Activated T-cell treated with anti-CD3 and anti-CD28 coated beads for 1 hour (primary cell): ENCODE results near the gene LLGL2.

Source experiments
- DNase-seq: peaks from one replicate; pipeline ENCODE4 v3.0.0-alpha.2; 2020; ENCODE audit warnings: low read depth

The LLGL2 gene

GRCh38 chr17:75491680-75492079 is 33.8 kb upstream of the LLGL2 start:
- DNase-seq: no peak

DNA sequence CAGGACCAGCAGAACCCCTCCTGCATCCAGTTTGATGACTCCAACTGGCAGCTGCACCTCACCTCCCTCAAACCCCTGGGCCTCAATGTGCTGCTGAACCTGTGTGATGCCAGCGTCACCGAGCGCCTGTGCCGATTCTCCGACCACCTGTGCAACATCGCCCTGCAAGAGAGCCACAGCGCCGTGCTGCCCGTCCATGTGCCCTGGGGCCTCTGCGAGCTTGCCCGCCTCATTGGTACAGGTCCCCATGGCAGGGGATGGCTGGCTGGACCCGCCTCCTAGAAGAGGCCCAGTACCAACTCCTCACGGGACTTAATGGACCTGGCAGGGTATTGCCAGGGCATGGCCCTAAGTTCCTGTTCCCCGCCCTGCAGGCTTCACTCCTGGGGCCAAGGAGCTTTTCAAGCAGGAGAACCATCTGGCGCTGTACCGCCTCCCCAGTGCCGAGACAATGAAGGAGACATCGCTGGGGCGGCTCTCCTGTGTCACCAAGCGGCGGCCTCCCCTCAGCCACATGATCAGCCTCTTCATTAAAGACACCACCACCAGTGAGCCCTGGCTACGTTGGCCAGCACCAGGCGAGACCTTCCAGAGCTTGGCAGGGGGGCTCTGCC is 32.8 kb upstream of the LLGL2 start:
- DNase-seq: no peak

- no peak for DNase-seq
Measured at GRCh38 chr17:75493476-75494129, 31.9 kb upstream of the LLGL2 start.

GRCh38 chr17:75494326-75494877 is 31.1 kb upstream of the LLGL2 start:
- no peak for DNase-seq

DNA sequence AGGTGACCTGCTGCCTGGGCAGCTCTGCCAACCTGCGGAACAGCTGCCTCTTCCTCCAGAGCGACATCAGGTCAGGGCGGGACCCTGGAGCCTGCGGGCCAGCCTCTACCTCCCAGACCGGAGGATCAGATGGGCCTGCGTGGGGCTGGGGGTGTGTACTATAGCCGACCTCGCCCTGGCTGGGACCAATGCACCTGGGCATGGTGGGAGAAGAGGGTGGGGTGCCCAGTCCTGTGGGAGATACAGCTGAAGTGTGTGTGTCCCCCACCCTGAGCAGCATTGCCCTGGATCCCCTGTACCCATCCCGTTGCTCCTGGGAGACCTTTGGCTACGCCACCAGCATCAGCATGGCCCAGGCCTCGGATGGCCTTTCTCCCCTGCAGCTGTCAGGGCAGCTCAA is 29.5 kb upstream of the LLGL2 start:
- no peak for DNase-seq

- DNase-seq: no peak
Measured at GRCh38 chr17:75498039-75498725, 27.3 kb upstream of the LLGL2 start.

DNA sequence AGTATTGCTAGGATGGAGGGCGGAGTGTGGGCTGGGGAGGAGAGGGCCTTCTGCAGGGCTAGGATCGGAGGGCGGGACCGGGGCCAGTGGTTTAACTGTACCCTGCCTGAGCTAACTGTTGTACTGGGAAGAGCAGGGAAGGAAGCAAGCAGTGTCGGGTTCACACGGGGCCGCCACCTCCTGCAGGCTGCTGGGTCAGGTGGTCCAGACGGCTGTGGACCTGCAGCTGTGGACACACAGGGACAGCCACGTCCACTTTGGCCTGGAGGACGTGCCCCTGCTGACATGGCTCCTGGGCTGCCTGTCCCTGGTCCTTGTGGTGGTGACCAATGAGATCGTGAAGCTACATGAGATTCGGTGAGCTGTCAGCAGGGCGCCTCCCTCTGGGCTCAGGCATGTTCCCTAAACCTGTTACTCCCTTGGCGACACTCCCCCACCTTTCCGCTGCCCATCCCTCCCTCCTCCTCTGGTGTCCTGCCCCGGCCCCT is 26.7 kb upstream of the LLGL2 start:
- DNase-seq: no peak

- no peak for DNase-seq
Measured at GRCh38 chr17:75499313-75500022, 26.0 kb upstream of the LLGL2 start.

DNA sequence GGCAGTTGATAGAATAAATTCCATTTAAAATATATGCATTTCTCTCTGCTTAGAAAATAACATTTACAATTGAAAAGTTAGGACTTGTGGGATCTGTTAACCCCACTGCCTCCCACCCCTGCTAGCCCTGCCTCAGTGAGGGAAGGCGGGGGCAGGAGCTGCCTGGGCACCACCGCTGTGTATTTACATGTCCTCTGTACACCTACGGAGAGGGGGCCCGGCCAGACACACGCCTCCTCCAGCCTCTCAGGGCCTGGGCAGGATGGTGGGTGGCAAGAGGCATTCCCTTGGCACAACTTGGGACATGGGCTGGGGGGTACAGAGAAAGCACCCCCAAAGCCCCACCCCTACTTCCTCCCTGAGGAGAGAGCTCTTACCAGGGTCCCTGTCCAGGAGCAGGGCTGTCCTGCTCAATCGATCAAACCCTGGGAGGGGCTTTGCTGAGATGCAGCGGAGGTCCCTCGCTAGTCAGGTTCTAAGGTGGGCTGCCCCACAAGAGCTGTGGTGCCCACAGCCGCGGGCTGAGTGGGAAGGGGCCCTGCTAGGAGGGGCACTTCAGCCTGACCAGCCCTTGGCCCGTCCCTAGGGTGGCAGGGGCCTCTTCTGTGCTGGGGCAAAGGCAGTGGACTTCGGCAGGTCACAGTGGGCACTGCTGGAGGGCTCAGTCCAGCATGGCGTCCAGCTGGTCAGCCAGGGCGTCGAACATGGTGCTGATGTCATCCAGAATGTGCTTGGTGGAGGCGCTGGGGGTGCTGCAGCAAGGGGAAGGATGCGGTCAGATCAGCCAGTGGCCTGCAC is 24.9 kb upstream of the LLGL2 start:
- no peak for DNase-seq

DNA sequence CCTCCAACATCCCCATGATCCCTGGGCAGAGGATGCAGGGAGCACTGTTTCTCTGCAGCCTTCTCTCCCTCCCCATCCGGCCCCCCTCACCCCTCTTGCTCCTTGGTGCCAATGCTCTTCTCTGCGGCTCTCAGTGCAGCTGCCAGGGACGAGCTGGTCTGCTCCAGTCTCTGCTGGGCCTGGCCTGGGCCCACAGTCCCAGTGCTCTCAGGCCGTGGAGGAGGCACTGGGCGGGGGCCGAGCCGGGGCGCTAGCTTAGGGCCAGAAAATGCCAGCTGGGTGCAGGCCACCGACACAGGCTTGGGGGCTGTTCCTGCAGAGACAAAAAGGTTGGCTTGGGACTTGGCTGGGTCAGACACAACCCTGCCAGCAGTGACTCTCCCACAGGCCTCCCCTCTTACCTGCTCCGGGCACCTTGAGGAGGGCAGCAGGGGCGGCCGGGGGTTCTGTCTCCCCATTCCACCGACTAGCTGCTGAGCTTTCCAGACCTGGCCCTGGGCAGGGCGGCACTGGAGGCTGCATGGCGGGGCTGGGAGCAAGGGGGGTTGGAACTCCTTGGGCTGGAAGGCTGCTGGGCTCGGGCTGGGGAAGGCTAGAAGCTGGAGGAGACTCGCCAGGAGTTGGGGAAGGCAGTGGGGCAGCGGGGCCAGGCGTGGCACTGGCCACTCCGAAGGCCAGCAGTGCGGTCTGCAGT is 24.0 kb upstream of the LLGL2 start:
- DNase-seq: no peak

DNA sequence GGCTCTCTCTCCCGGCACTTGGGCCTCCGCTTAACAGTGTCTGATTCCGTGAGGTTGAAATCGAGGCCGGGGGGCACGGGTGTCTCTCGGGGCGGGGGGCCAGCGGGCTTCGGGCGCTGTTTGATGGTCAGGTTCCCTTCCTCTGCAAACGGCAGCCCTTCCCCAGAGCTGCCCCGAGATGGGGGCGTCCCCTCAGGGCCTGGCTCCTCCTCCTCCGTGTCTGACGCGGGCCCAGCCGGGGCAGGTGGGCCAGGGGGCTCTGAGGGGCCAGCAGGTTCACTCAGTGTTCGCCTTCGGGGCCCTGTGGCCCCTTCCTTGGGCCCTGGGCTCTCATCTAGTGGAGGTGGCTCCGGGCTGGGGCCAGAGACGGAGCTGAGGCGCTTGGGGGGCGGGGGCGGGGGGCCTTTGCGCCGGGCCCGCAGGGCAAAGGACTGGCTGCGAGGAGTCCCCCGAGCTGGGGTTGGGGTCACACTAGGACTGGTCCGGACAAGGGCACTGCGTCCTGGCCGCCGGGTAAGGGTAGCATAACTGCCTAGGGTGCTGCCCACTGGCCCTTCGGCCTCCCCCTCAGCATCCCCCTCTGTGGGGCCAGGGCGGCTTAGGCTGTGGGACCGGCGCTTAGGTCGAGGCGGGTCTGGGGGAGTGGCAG is 23.3 kb upstream of the LLGL2 start:
- no peak for DNase-seq

DNA sequence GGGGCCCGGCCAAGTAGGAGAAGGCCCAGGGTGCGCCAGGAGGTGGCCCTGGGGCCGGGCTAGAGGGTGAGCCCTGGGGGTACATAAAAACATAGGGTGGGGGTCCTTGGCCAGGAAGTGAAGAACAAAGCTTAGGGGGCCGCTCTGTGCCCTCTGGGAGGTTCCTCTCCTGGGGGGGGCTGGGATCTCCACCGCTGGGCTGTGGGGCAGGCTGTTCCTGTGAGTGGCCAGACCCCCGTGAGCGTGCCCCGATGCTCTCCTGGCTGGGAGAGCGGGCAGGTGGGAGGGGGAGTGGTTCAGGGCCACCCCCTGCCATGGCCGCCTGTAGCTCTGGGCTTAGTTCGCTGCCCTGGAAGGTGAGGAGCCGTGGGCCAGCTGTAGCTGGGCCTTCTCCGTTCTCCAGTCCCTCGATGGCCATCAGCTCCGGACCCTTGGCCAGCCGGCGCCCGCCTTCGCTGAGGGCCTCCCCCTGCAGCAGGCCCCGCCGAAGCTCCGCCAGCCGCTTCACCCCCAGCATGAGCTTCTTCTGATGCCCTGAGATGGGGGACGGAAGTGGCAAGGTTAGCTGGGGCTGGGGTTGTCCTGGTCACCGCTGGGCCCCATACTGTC is 22.7 kb upstream of the LLGL2 start:
- DNase-seq: no peak

- DNase-seq: no peak
Measured at GRCh38 chr17:75503337-75503950, 22.1 kb upstream of the LLGL2 start.

DNA sequence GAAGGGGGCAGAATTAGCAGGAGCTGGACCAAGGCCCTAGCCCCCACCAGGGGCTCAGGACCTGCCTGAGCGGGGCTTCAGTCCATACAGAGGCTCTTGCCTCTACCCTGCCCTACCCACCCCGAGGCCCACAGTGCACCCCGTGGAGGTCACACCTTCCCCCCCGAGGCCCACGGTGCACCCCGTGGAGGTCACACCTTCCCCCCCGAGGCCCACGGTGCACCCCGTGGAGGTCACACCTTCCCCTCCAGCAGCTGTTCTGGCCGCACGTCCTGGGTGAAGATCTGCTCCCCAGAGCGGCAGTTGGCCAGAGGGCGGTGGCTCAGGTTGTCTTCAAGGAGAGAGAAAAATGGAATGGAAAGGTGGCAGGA is 21.5 kb upstream of the LLGL2 start:
- DNase-seq: no peak

- DNase-seq: peak; percentile 25
Measured at GRCh38 chr17:75504347-75505151, 20.9 kb upstream of the LLGL2 start.

DNA sequence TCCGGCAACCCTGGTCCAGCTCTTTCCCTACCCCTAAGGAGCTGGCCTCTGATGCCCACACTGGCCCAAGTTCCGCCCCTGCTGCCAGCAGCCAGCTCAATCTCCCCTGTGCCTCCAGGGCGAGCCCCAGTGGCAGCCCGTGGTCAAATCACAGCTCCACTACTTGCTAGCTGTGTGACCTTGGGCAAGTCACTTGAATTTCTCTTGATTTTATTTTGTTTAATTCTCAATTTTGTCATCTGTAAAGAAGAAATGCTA is 20.4 kb upstream of the LLGL2 start:
- no peak for DNase-seq

DNA sequence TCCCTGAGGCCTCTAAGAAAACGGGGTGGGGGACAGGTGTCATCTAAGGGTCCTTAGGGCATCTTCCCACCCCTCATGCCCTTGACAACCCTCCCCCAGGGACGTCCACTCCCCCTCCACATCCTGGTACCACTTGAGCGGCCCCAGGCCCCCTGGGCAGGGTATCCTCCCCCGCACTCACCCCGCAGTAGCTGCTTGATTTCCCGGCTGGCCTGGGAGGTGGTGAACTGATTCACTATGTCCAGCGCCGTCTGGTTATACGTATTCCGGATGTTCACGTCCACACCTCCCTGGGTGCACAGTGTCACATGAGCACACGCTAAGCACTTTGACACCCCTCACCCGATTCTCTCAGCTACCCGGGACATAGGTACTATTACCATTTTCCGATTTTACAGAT is 19.9 kb upstream of the LLGL2 start:
- no peak for DNase-seq

- DNase-seq: no peak
Measured at GRCh38 chr17:75506134-75506533, 19.4 kb upstream of the LLGL2 start.

DNA sequence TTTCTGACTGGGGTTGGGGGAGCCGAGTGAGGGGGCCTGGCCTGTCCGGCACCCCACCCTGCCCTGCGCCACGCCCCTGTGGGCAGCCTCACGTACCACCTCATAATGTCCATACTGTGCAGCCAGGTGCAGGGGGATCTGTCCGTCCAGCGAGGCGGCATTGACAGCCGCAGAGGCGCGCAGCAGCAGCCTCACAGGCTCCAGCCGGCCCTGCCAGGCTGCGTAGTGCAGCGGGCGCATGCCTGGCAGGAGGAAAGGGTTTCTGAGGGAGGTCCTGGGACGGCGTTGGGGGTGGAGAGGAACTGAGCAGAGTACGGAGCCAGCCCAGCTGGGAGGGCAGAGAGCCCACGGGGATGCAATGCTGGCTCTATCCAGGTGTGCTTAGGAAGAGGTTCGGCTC is 18.6 kb upstream of the LLGL2 start:
- DNase-seq: no peak
